Measurements from ENCODE around the gene MRPS35.

Gene MRPS35

GRCh38 chr12:27710592-27711316, at the start of gene MRPS35:
TSS of gene MRPS35 (plus strand) at chr12:27710832. CDS start at chr12:27710844, 12 bp downstream.
- H3K4me1 ChIP-seq (ENCODE audit: control insufficient read depth, insufficient read depth, low read length), result no peaks in the 10 kb centered on the region
- peak within 1 kb of the TSS; percentile 87 for H3K27ac ChIP-seq (ENCODE audit: low read depth, low read length)
- H3K4me3 ChIP-seq (ENCODE audit: low read depth, low read length), result peak within 1 kb of the TSS; percentile 94
- peaks cover 13% of the 10 kb centered on the region for H3K36me3 ChIP-seq (ENCODE audit: control insufficient read depth, insufficient read depth, low read length)
- peak within 1 kb of the TSS; percentile 92 for H3K9ac ChIP-seq (ENCODE audit: low read length)
- no peaks in the 10 kb centered on the region for H3K9me3 ChIP-seq (ENCODE audit: control insufficient read depth, insufficient read depth, low read depth, low read length)
- no peaks in the 10 kb centered on the region for H3K27me3 ChIP-seq (ENCODE audit: control insufficient read depth, insufficient read depth, low read length)

GRCh38 chr12:27665704-27666103, 44.9 kb upstream of the MRPS35 start:
- Histone ChIP-seq H3K4me1 (ENCODE audit: control insufficient read depth, insufficient read depth, low read length) (no peaks in the 10 kb centered on the region), H3K9ac (ENCODE audit: low read length) (no peak overlapping the region), H3K9me3 (ENCODE audit: control insufficient read depth, insufficient read depth, low read depth, low read length) (no peaks in the 10 kb centered on the region), H3K36me3 (ENCODE audit: control insufficient read depth, insufficient read depth, low read length) (peaks cover 42% of the 10 kb centered on the region), H3K27me3 (ENCODE audit: control insufficient read depth, insufficient read depth, low read length) (no peaks in the 10 kb centered on the region), H3K27ac (ENCODE audit: low read depth, low read length) (no peak overlapping the region), H3K4me3 (ENCODE audit: low read depth, low read length) (no peak overlapping the region)

- peaks cover 37% of the 10 kb centered on the region for H3K36me3 ChIP-seq (ENCODE audit: control insufficient read depth, insufficient read depth, low read length)
These were observed 44.1 kb upstream of the MRPS35 start for GRCh38 chr12:27666510-27666909.

GRCh38 chr12:27667540-27667939, 43.1 kb upstream of the MRPS35 start:
- H3K27ac ChIP-seq (ENCODE audit: low read depth, low read length), result no peak overlapping the region
- H3K9me3 ChIP-seq (ENCODE audit: control insufficient read depth, insufficient read depth, low read depth, low read length), result no peaks in the 10 kb centered on the region
- no peaks in the 10 kb centered on the region for H3K4me1 ChIP-seq (ENCODE audit: control insufficient read depth, insufficient read depth, low read length)
- H3K36me3 ChIP-seq (ENCODE audit: control insufficient read depth, insufficient read depth, low read length), result peaks cover 33% of the 10 kb centered on the region
- no peak overlapping the region for H3K4me3 ChIP-seq (ENCODE audit: low read depth, low read length)
- H3K27me3 ChIP-seq (ENCODE audit: control insufficient read depth, insufficient read depth, low read length), result no peaks in the 10 kb centered on the region
- H3K9ac ChIP-seq (ENCODE audit: low read length), result no peak overlapping the region

More at GRCh38 chr12:27666510-27666909, 44.1 kb upstream of the MRPS35 start:
- Histone ChIP-seq H3K27me3 (ENCODE audit: control insufficient read depth, insufficient read depth, low read length) (no peaks in the 10 kb centered on the region), H3K4me3 (ENCODE audit: low read depth, low read length) (no peak overlapping the region), H3K4me1 (ENCODE audit: control insufficient read depth, insufficient read depth, low read length) (no peaks in the 10 kb centered on the region), H3K9ac (ENCODE audit: low read length) (no peak overlapping the region), H3K9me3 (ENCODE audit: control insufficient read depth, insufficient read depth, low read depth, low read length) (no peaks in the 10 kb centered on the region), H3K27ac (ENCODE audit: low read depth, low read length) (no peak overlapping the region)

- Histone ChIP-seq H3K9me3 (ENCODE audit: control insufficient read depth, insufficient read depth, low read depth, low read length) (no peaks in the 10 kb centered on the region), H3K4me3 (ENCODE audit: low read depth, low read length) (no peak overlapping the region), H3K9ac (ENCODE audit: low read length) (no peak overlapping the region), H3K27ac (ENCODE audit: low read depth, low read length) (no peak overlapping the region), H3K36me3 (ENCODE audit: control insufficient read depth, insufficient read depth, low read length) (peaks cover 28% of the 10 kb centered on the region), H3K27me3 (ENCODE audit: control insufficient read depth, insufficient read depth, low read length) (no peaks in the 10 kb centered on the region), H3K4me1 (ENCODE audit: control insufficient read depth, insufficient read depth, low read length) (no peaks in the 10 kb centered on the region)
These were observed 38.6 kb upstream of the MRPS35 start for GRCh38 chr12:27672051-27672450.

GRCh38 chr12:27672643-27673042, 38.0 kb upstream of the MRPS35 start:
- H3K27ac ChIP-seq (ENCODE audit: low read depth, low read length), result no peak overlapping the region
- no peaks in the 10 kb centered on the region for H3K27me3 ChIP-seq (ENCODE audit: control insufficient read depth, insufficient read depth, low read length)
- no peaks in the 10 kb centered on the region for H3K4me1 ChIP-seq (ENCODE audit: control insufficient read depth, insufficient read depth, low read length)
- no peak overlapping the region for H3K4me3 ChIP-seq (ENCODE audit: low read depth, low read length)
- no peaks in the 10 kb centered on the region for H3K9me3 ChIP-seq (ENCODE audit: control insufficient read depth, insufficient read depth, low read depth, low read length)
- H3K36me3 ChIP-seq (ENCODE audit: control insufficient read depth, insufficient read depth, low read length), result peaks cover 26% of the 10 kb centered on the region
- no peak overlapping the region for H3K9ac ChIP-seq (ENCODE audit: low read length)

- Histone ChIP-seq H3K4me1 (ENCODE audit: control insufficient read depth, insufficient read depth, low read length) (no peaks in the 10 kb centered on the region), H3K27ac (ENCODE audit: low read depth, low read length) (no peak overlapping the region), H3K27me3 (ENCODE audit: control insufficient read depth, insufficient read depth, low read length) (no peaks in the 10 kb centered on the region), H3K4me3 (ENCODE audit: low read depth, low read length) (no peak overlapping the region), H3K36me3 (ENCODE audit: control insufficient read depth, insufficient read depth, low read length) (peaks cover 20% of the 10 kb centered on the region), H3K9me3 (ENCODE audit: control insufficient read depth, insufficient read depth, low read depth, low read length) (no peaks in the 10 kb centered on the region), H3K9ac (ENCODE audit: low read length) (no peak overlapping the region)
These were observed 37.4 kb upstream of the MRPS35 start for GRCh38 chr12:27673101-27673718.

- Histone ChIP-seq H3K4me1 (ENCODE audit: control insufficient read depth, insufficient read depth, low read length) (no peaks in the 10 kb centered on the region), H3K4me3 (ENCODE audit: low read depth, low read length) (no peak overlapping the region), H3K9ac (ENCODE audit: low read length) (no peak overlapping the region), H3K36me3 (ENCODE audit: control insufficient read depth, insufficient read depth, low read length) (peaks cover 22% of the 10 kb centered on the region), H3K27me3 (ENCODE audit: control insufficient read depth, insufficient read depth, low read length) (no peaks in the 10 kb centered on the region), H3K27ac (ENCODE audit: low read depth, low read length) (no peak overlapping the region), H3K9me3 (ENCODE audit: control insufficient read depth, insufficient read depth, low read depth, low read length) (no peaks in the 10 kb centered on the region)
These were observed 35.6 kb upstream of the MRPS35 start for GRCh38 chr12:27674989-27675388.

GRCh38 chr12:27680619-27681018, 30.0 kb upstream of the MRPS35 start:
- Histone ChIP-seq H3K4me1 (ENCODE audit: control insufficient read depth, insufficient read depth, low read length) (no peaks in the 10 kb centered on the region), H3K4me3 (ENCODE audit: low read depth, low read length) (no peak overlapping the region), H3K9me3 (ENCODE audit: control insufficient read depth, insufficient read depth, low read depth, low read length) (no peaks in the 10 kb centered on the region), H3K27me3 (ENCODE audit: control insufficient read depth, insufficient read depth, low read length) (no peaks in the 10 kb centered on the region), H3K27ac (ENCODE audit: low read depth, low read length) (no peak overlapping the region), H3K36me3 (ENCODE audit: control insufficient read depth, insufficient read depth, low read length) (peaks cover 43% of the 10 kb centered on the region), H3K9ac (ENCODE audit: low read length) (no peak overlapping the region)

GRCh38 chr12:27682534-27682933, 28.1 kb upstream of the MRPS35 start:
- no peak overlapping the region for H3K4me3 ChIP-seq (ENCODE audit: low read depth, low read length)
- H3K36me3 ChIP-seq (ENCODE audit: control insufficient read depth, insufficient read depth, low read length), result peaks cover 41% of the 10 kb centered on the region
- no peak overlapping the region for H3K27ac ChIP-seq (ENCODE audit: low read depth, low read length)
- no peak overlapping the region for H3K9ac ChIP-seq (ENCODE audit: low read length)
- H3K4me1 ChIP-seq (ENCODE audit: control insufficient read depth, insufficient read depth, low read length), result no peaks in the 10 kb centered on the region
- H3K27me3 ChIP-seq (ENCODE audit: control insufficient read depth, insufficient read depth, low read length), result no peaks in the 10 kb centered on the region
- no peaks in the 10 kb centered on the region for H3K9me3 ChIP-seq (ENCODE audit: control insufficient read depth, insufficient read depth, low read depth, low read length)

- Histone ChIP-seq H3K9me3 (ENCODE audit: control insufficient read depth, insufficient read depth, low read depth, low read length) (no peaks in the 10 kb centered on the region), H3K4me3 (ENCODE audit: low read depth, low read length) (no peak overlapping the region), H3K27ac (ENCODE audit: low read depth, low read length) (no peak overlapping the region), H3K4me1 (ENCODE audit: control insufficient read depth, insufficient read depth, low read length) (no peaks in the 10 kb centered on the region), H3K9ac (ENCODE audit: low read length) (no peak overlapping the region), H3K27me3 (ENCODE audit: control insufficient read depth, insufficient read depth, low read length) (no peaks in the 10 kb centered on the region), H3K36me3 (ENCODE audit: control insufficient read depth, insufficient read depth, low read length) (peaks cover 53% of the 10 kb centered on the region)
These were observed 25.4 kb upstream of the MRPS35 start for GRCh38 chr12:27685274-27685673.

Data from HUES6 (cell line).